ENCODE results near the gene KCNV2. TPM values are rescaled to one million over a fixed set of nuclear protein-coding genes. Genes with fewer than 3 reads are reported as not detected.

KCNV2 gene
- total RNA-seq, 1 donor from 2014 or later, result not detected

DNA sequence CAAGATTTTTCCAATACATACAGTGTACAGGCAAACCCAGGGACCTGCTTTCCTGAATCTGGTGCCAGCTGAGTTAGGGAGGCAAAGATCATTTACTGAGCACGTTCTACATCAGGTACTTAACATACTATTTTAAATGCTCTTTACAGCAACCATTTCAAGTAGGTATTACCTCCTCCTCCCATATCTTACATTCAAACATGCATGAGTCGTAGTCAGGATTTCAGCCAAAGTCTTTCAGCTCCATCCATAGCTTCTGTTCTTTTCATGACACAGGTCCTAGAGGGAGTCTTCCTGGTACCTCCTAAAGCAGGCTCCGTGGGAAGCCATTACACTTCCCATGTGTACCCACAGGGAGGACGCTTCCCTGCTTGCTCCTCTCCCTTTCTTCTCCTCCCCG is 11.7 kb downstream of the KCNV2 start:
- no peaks in the 10 kb centered on the region for H3K4me1 Mint-ChIP-seq (ENCODE audit: low read depth)
- DNase-seq (ENCODE audit: low spot score, unreplicated experiment), result no peak
- H3K4me3 Mint-ChIP-seq (ENCODE audit: low read depth), result no peak overlapping the region
- H3K27me3 Mint-ChIP-seq, result peaks cover 25% of the 10 kb centered on the region
- no peaks in the 10 kb centered on the region for H3K36me3 Mint-ChIP-seq (ENCODE audit: insufficient read depth)
- peak overlapping the region; percentile 4 for H3K27ac Mint-ChIP-seq
- TF ChIP-seq CTCF (IDR thresholded peaks at IDR 0.05; ENCODE audit: unreplicated experiment), result no peak
- H3K9me3 Mint-ChIP-seq (ENCODE audit: low read depth), result no peaks in the 10 kb centered on the region

- Mint-ChIP-seq H3K9me3 (ENCODE audit: low read depth) (no peaks in the 10 kb centered on the region), H3K36me3 (ENCODE audit: insufficient read depth) (no peaks in the 10 kb centered on the region), H3K27ac (no peak overlapping the region), H3K4me3 (ENCODE audit: low read depth) (no peak overlapping the region), H3K4me1 (ENCODE audit: low read depth) (no peaks in the 10 kb centered on the region), H3K27me3 (peaks cover 32% of the 10 kb centered on the region)
- DNase-seq (ENCODE audit: low spot score, unreplicated experiment), result no peak
- no peak for TF ChIP-seq CTCF (IDR thresholded peaks at IDR 0.05; ENCODE audit: unreplicated experiment)
These were observed 12.4 kb downstream of the KCNV2 start for GRCh38 chr9:2729721-2730120.

DNA sequence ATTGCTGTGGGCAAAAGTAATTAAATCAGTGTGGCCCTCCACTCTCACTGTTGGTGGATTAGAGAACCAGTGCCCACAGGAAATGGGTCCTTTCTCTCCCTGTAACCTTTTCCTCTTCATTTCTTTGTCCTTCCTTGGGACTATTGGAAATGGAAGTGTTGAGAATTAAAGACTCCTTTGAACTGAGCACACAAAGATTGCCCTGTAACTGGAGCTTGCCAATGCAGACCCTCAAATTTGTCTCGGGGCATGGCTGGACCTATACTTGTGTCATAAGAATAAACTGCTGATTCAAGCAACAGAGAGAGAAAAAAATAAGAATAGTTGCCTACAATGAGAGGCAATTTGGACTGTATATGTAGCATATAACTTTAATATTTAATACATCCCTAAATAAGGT is 13.7 kb downstream of the KCNV2 start:
- H3K4me3 Mint-ChIP-seq (ENCODE audit: low read depth), result no peak overlapping the region
- no peak for DNase-seq (ENCODE audit: low spot score, unreplicated experiment)
- peaks cover 32% of the 10 kb centered on the region for H3K27me3 Mint-ChIP-seq
- H3K4me1 Mint-ChIP-seq (ENCODE audit: low read depth), result peaks cover 2% of the 10 kb centered on the region
- no peak overlapping the region for H3K27ac Mint-ChIP-seq
- TF ChIP-seq CTCF (IDR thresholded peaks at IDR 0.05; ENCODE audit: unreplicated experiment), result no peak
- H3K36me3 Mint-ChIP-seq (ENCODE audit: insufficient read depth), result no peaks in the 10 kb centered on the region
- H3K9me3 Mint-ChIP-seq (ENCODE audit: low read depth), result no peaks in the 10 kb centered on the region

DNA sequence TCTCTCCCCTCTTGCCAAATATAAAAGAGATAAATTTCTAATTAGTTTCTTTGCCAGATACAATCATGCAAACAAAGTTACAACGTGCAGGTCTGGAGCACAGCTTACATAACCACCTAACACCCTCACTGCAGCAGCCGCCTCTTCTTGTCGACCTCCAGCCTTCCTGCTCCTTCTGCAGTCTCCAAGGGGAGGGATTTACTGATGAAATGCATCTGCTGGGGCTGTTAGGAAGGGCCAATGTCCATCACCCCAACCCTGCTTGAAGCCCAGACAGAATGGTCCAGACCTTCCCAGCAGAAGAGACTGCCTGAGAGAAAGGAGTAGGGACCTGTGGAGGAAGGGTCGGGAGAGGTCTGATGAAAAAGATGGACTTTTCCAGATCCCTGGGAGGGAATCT is 15.2 kb downstream of the KCNV2 start:
- Mint-ChIP-seq H3K36me3 (ENCODE audit: insufficient read depth) (no peaks in the 10 kb centered on the region), H3K4me1 (ENCODE audit: low read depth) (peaks cover 2% of the 10 kb centered on the region), H3K9me3 (ENCODE audit: low read depth) (no peaks in the 10 kb centered on the region), H3K27ac (no peak overlapping the region), H3K27me3 (peaks cover 37% of the 10 kb centered on the region), H3K4me3 (ENCODE audit: low read depth) (no peak overlapping the region)
- DNase-seq (ENCODE audit: low spot score, unreplicated experiment), result no peak
- no peak for TF ChIP-seq CTCF (IDR thresholded peaks at IDR 0.05; ENCODE audit: unreplicated experiment)

GRCh38 chr9:2740616-2741015 is 23.3 kb downstream of the KCNV2 start:
- peaks cover 7% of the 10 kb centered on the region for H3K4me1 Mint-ChIP-seq (ENCODE audit: low read depth)
- no peak for DNase-seq (ENCODE audit: low spot score, unreplicated experiment)
- peaks cover 4% of the 10 kb centered on the region for H3K36me3 Mint-ChIP-seq (ENCODE audit: insufficient read depth)
- no peak overlapping the region for H3K4me3 Mint-ChIP-seq (ENCODE audit: low read depth)
- H3K27me3 Mint-ChIP-seq, result peaks cover 25% of the 10 kb centered on the region
- TF ChIP-seq CTCF (IDR thresholded peaks at IDR 0.05; ENCODE audit: unreplicated experiment), result no peak
- H3K9me3 Mint-ChIP-seq (ENCODE audit: low read depth), result no peaks in the 10 kb centered on the region
- no peak overlapping the region for H3K27ac Mint-ChIP-seq

Data from progenitor cell of endocrine pancreas (in vitro differentiated cells).